Smooth muscle cell (in vitro differentiated cells): ENCODE measurements around the gene MBNL2. TPM values are rescaled to one million over a fixed set of nuclear protein-coding genes. Genes with fewer than 3 reads are reported as not detected.

Experiments
- DNase-seq: peaks from one replicate; lab custom pipeline; 2025; ENCODE audit not compliant: unreplicated experiment; lab: John Stamatoyannopoulos, UW
- H2AFZ ChIP-seq: fragments of 200-600 bp; sonication (generic); 2 replicates; pipeline ENCODE4 v1.6.0; 2016; ENCODE audit warnings: antibody characterized with exemption, low read depth, mild to moderate bottlenecking
- H3F3A ChIP-seq: fragments of 200-600 bp; sonication (generic); 2 replicates; pipeline ENCODE4 v1.6.0; 2017; ENCODE audit warnings: antibody characterized with exemption, low read depth
- H3K27ac ChIP-seq: fragments of 200-600 bp; sonication (generic); 2 replicates; pipeline ENCODE4 v1.5.1; 2016; ENCODE audit warnings: low read depth, mild to moderate bottlenecking
- H3K27me3 ChIP-seq: fragments of 200-600 bp; sonication (generic); 2 replicates; pipeline ENCODE4 v1.6.1; 2016; ENCODE audit warnings: low read depth, mild to moderate bottlenecking
- H3K36me3 ChIP-seq: fragments of 200-600 bp; sonication (generic); 2 replicates; pipeline ENCODE4 v1.5.1; 2016; ENCODE audit warnings: low read depth
- H3K4me1 ChIP-seq: fragments of 200-600 bp; sonication (generic); 2 replicates; pipeline ENCODE4 v1.5.1; 2016; ENCODE audit warnings: low read depth
- H3K4me2 ChIP-seq: fragments of 200-600 bp; sonication (generic); 2 replicates; pipeline ENCODE4 v1.6.0; 2016; ENCODE audit warnings: mild to moderate bottlenecking
- H3K4me3 ChIP-seq: fragments of 200-600 bp; sonication (generic); 2 replicates; pipeline ENCODE4 v1.5.1; 2016; ENCODE audit warnings: mild to moderate bottlenecking
- H3K79me2 ChIP-seq: fragments of 200-600 bp; sonication (generic); 2 replicates; pipeline ENCODE4 v1.6.0; 2016; ENCODE audit warnings: low read depth, mild to moderate bottlenecking
- H3K9ac ChIP-seq: fragments of 200-600 bp; sonication (generic); 2 replicates; pipeline ENCODE4 v1.6.0; 2016; ENCODE audit warnings: low read depth
- H3K9me3 ChIP-seq: fragments of 200-600 bp; sonication (generic); replicated peaks from 2 replicates; pipeline ENCODE4 v1.5.1; 2016; ENCODE audit warnings: low read depth
- H4K20me1 ChIP-seq: fragments of 200-600 bp; sonication (generic); 2 replicates; pipeline ENCODE4 v1.6.0; 2016; ENCODE audit warnings: low read depth
- WGBS: methylation state at CpG from one replicate; pipeline ENCODE4 v1.1.7; 2016; ENCODE audit warnings: low lambda C conversion rate; 5-methylcytosine and 5-hydroxymethylcytosine counted together
- polyA plus RNA-seq: library from polyadenylated mRNA; unstranded; fragments of >200 nt; fragmentation: Nextera tagmentation; extraction: Ambion mirVana; gene quantifications from 2 replicates; pipeline ENCODE4 v1.2.1, GENCODE V29; 2016
- total RNA-seq: library from RNA; depleted of rRNA; stranded (reverse); fragments of >200 nt; gene quantifications from 2 replicates; pipeline ENCODE4 v1.2.3, GENCODE V29; 2014
- TF ChIP-seq, protein P1 (sequence below): fragments of 200-600 bp; sonication (generic); IDR thresholded peaks from 2 replicates; pipeline ENCODE4 v1.5.1; 2017; ENCODE audit warnings: borderline replicate concordance, mild to moderate bottlenecking, antibody characterized with exemption; ENCODE audit not compliant: insufficient read depth, poor library complexity, severe bottlenecking

Gene MBNL2
- total and polyA plus RNA-seq, 2 experiments from 2014 or later = 33.7 to 120 TPM

DNA sequence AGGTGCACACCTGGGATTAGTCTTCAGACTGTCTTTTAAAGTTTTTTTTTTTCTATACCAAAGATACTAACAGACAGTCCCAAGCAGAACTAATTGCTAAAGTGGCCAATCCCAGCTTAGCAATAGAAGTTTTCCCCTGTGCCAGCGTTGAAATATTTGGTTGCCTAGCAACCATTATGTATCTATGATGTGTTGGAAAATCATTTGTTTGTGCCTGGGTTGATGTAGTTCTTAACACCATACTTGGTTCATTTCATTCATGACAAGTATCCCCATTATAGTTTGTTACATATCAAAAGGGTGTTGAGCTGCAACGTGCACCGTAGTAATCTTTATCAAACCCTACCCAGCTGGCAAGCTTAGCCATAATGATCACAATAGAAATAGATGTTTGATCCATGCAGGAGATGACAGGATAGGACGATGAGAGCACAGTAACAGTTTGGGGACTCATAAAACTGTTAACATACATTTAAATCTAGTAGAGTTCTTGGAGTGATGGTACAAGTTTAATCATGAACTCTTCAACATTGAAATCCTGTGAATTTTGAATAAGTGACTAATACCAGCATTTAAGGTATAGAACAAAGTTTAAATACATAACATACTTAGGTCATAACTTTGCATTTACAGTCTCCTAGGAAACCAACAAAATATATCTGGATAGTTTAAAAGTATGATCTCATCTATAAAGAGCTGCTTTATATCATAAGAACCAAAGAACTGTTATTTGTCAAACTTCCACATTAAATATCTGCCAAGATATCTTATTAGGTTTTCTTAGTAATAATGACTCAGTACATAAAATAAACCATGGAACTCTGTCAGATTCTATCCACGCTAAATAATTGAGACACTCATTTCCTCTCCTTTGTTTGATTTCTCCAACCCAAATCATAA lies 73.4 kb downstream of the MBNL2 start:
- no peak overlapping the region for H2AFZ ChIP-seq
- H3K9me3 ChIP-seq = no peaks in the 10 kb centered on the region
- H3K4me1 ChIP-seq = no peaks in the 10 kb centered on the region
- H3K27ac ChIP-seq = peak overlapping the region; percentile 76
- no peaks in the 10 kb centered on the region for H3K36me3 ChIP-seq
- 78% methylated on average over 5 of the region's 5 CpGs for WGBS
- no peak for DNase-seq
- H4K20me1 ChIP-seq = peaks cover 97% of the 10 kb centered on the region
- no peaks in the 10 kb centered on the region for H3F3A ChIP-seq
- H3K79me2 ChIP-seq = peaks cover 61% of the 10 kb centered on the region
- H3K27me3 ChIP-seq = no peaks in the 10 kb centered on the region
- H3K4me3 ChIP-seq = no peak overlapping the region
- H3K9ac ChIP-seq = peak overlapping the region; percentile 58
- TF ChIP-seq, protein P1, sequence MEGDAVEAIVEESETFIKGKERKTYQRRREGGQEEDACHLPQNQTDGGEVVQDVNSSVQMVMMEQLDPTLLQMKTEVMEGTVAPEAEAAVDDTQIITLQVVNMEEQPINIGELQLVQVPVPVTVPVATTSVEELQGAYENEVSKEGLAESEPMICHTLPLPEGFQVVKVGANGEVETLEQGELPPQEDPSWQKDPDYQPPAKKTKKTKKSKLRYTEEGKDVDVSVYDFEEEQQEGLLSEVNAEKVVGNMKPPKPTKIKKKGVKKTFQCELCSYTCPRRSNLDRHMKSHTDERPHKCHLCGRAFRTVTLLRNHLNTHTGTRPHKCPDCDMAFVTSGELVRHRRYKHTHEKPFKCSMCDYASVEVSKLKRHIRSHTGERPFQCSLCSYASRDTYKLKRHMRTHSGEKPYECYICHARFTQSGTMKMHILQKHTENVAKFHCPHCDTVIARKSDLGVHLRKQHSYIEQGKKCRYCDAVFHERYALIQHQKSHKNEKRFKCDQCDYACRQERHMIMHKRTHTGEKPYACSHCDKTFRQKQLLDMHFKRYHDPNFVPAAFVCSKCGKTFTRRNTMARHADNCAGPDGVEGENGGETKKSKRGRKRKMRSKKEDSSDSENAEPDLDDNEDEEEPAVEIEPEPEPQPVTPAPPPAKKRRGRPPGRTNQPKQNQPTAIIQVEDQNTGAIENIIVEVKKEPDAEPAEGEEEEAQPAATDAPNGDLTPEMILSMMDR = no peak
- H3K4me2 ChIP-seq = no peak overlapping the region

DNA sequence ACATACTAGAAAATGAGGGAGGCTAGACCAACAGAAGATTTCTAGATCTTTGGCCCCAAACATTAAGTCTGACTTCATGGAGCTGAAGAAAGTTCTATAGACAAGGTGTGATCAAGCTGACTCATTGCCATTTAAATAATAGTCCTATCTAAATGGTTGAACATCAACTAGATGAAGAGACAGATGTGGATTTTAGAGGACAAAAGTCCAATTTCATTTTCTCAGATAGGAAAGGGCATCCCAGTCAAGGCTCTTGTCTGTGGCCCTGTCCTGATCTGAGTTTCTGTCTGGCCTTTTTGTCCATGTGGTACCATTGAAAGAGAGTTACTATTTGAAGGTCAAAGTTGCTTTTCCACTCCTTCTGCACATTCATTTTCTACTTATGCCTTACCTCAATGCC lies 74.6 kb downstream of the MBNL2 start:
- no peak overlapping the region for H3K4me3 ChIP-seq
- DNase-seq = no peak
- H2AFZ ChIP-seq = no peak overlapping the region
- TF ChIP-seq, protein P1 = no peak
- no peak overlapping the region for H3K4me2 ChIP-seq
- no peaks in the 10 kb centered on the region for H3K27me3 ChIP-seq
- H3K9me3 ChIP-seq = no peaks in the 10 kb centered on the region
- H3K79me2 ChIP-seq = peaks cover 73% of the 10 kb centered on the region
- H4K20me1 ChIP-seq = peaks cover 98% of the 10 kb centered on the region
- H3K27ac ChIP-seq = peak overlapping the region; percentile 76
- H3K4me1 ChIP-seq = no peaks in the 10 kb centered on the region
- H3F3A ChIP-seq = no peaks in the 10 kb centered on the region
- peak overlapping the region; percentile 58 for H3K9ac ChIP-seq
- no peaks in the 10 kb centered on the region for H3K36me3 ChIP-seq

DNA sequence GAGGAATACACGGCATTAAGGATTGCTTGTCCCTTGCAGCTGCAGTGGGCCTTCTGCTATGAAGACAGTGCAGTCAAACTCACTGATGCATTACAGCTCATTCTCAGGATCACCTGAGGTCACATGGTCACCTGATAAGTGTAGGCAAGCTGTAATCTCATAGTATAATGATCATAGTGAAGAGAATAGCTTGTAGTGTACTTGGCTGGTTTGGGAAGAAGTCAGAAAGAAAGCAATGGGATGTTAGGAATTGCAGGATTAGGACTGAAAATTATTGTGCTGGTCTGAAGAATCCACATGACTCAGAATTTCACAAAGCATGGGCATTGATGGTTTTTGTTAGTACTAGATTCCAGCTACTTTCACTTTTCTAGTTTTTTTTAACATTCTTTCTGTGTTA lies 76.7 kb downstream of the MBNL2 start:
- Histone ChIP-seq H3K9ac (no peak overlapping the region), H3K9me3 (no peaks in the 10 kb centered on the region), H3K4me2 (no peak overlapping the region), H3F3A (no peaks in the 10 kb centered on the region), H3K27me3 (no peaks in the 10 kb centered on the region), H3K79me2 (peaks cover 71% of the 10 kb centered on the region), H3K4me1 (no peaks in the 10 kb centered on the region), H3K27ac (peak overlapping the region; percentile 5), H3K4me3 (no peak overlapping the region), H4K20me1 (peaks cover 98% of the 10 kb centered on the region), H2AFZ (no peak overlapping the region), H3K36me3 (no peaks in the 10 kb centered on the region)
- 96% methylated on average over 1 of the region's 1 CpG for WGBS
- TF ChIP-seq, protein P1 = no peak
- no peak for DNase-seq

DNA sequence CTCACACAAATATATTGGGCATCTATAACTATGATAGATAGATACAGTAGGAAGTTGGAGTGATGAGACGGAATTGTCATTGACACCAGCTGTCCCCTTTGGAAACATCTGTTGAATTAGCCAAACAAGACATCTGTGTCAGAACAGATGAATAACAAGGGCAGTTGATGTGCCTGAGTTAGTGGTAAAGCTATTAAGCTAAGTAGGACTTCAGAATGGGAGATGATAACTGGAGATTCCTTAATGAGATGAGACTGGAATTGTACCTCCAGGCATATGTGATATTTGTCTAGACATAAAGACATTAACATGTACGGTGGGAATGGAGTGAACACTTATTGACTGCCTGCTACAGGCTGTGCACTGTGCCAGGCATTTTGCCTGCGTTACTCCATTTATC lies 78.7 kb downstream of the MBNL2 start:
- no peaks in the 10 kb centered on the region for H3K9me3 ChIP-seq
- TF ChIP-seq, protein P1 = no peak
- no peak overlapping the region for H3K4me3 ChIP-seq
- no peaks in the 10 kb centered on the region for H3K4me1 ChIP-seq
- no peak overlapping the region for H3K9ac ChIP-seq
- 83% methylated on average over 3 of the region's 3 CpGs for WGBS
- peaks cover 98% of the 10 kb centered on the region for H4K20me1 ChIP-seq
- DNase-seq = no peak
- no peaks in the 10 kb centered on the region for H3K27me3 ChIP-seq
- no peak overlapping the region for H2AFZ ChIP-seq
- no peak overlapping the region for H3K4me2 ChIP-seq
- no peaks in the 10 kb centered on the region for H3K36me3 ChIP-seq
- H3K79me2 ChIP-seq = peaks cover 72% of the 10 kb centered on the region
- H3K27ac ChIP-seq = no peak overlapping the region
- H3F3A ChIP-seq = no peaks in the 10 kb centered on the region
